GM20431 (cell line): ENCODE measurements around the gene CDC14B.
"Not testable (repeated sequence)": the region's sequence is repeated elsewhere in the genome, so short reads cannot be mapped to it uniquely, and the experiment has no call there.

ENCODE experiments used
- in situ Hi-C: fragments of 300-500 bp; cut with MseI, MboI; formaldehyde crosslinking; loops from one replicate; pipeline ENCODE4 v1.15.0; 2020; ENCODE audit warnings: low sequenced_read_pairs; ENCODE audit not compliant: unreplicated experiment

The CDC14B gene

DNA sequence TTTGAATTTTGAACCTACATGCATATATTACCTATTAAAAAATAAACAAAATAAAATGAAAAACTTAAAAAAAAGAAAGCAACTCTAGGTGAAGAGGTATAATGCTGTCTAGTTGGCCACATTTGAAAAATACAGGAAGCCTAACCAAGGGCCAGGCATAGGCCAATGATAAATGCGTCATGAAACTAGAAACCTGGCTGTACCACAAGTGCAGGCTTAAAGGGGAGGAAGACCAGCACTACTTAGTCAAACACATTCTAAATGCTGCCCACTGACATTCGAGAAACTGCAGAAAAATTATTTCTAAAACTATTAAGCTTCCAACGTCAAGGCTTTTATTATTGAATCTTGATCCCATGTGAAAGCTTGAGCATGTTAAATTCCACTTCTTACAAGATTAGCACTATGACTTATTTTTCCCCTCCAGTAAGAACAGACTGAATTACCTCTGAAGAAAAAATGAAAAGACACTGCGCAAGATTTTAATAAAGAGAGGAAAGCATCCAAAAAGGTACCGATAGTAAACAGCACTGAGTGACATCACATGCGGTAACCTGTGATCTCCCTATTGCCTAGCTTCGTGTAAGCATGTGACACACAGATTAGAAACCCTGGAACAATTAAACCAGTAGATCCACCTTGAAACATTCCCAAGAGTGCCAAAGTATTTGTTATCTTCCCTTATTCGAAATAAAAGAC is 16.2 kb downstream of the CDC14B start:
- in situ Hi-C loops, result no loop called here

- in situ Hi-C loops, result no loop called here
Observed at GRCh38 chr9:96599298-96599697, 20.3 kb downstream of the CDC14B start.

DNA sequence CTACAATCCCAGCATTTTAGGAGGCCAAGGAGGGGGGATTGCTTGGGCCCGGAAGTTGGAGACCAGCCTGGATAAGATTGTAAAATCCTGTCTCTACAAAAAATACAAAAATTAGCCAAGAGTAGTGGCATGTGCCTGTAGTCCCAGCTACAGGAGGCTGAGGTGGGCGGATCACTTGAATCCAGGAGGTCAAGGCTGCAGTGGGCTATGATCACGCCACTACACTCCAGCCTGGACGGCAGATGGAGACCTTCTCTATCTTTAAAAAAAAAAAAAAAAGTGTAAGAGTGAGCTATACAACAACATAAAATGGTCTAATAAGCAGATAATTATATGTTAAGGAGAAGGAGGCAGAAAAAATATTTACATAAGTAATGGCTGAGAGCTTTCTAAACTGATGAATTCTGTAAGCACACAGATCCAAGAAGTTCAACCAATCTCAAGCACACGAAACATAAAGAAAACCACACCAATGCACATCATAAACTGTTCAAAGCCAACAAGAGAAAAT is 23.0 kb downstream of the CDC14B start:
- in situ Hi-C loops, result no loop called here

- in situ Hi-C loops, result no loop called here
Observed at GRCh38 chr9:96587338-96588315, 32.0 kb downstream of the CDC14B start.

DNA sequence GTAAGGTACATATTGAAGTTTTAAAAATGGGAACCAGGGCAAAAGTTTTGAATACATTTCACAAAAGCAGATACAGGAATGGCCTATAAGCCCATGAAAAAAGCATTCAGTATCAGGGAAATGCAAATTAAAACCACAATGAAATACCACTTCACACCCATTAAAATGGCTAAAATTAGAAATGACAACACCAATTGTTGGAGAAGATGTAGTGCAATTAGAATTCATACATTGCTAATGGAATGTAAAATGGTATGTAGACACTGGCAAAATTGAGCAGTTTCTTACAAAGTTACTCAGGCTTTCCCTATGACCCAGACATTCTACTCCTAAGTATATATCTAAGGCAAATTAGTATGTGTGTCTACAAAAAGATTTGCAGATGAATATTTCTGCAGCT is 34.2 kb downstream of the CDC14B start:
- in situ Hi-C loops, result no loop called here

DNA sequence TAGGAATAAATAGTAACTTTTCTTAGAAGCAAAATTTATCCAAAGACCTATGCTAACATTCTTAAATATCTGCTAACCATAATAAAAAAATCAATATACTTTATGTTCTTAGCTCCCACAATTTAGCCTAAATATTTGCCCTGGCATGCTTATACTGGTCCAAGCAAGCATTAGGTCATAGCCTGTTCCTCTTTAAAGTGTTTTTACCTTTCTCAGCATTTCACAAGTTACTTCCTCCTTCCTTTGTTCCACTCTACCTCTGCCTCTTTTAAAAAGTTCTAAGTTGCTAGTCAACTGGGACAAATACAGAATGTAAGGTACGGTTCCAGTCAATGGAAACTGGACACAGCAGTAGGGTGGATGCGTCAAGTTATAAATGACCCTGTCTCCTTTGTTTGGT is 37.4 kb downstream of the CDC14B start:
- in situ Hi-C loops, result not testable (repeated sequence)

- in situ Hi-C loops, result no loop called here
Observed at GRCh38 chr9:96581786-96582185, 37.9 kb downstream of the CDC14B start.

DNA sequence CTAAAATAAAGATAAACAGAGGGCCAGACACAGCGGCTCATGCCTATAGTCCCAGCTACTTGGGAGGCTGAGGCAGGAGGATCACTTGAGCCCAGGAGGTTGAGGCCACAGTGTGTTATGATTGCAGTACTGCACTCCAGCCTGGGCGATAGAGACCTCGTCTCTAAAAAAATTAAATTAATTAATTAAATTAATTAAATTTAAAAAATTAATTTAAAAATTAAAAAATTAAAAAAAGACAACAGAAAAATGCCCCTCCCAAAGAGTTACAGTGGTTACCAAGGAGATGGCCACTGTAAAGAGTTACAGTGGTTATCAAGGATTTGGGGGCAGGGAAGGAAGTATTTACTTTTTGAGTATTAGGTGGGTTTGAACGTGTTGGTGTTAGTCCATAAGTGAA is 38.3 kb downstream of the CDC14B start:
- in situ Hi-C loops, result no loop called here

- in situ Hi-C loops, result no loop called here
Observed at GRCh38 chr9:96574931-96575351, 44.7 kb downstream of the CDC14B start.

GRCh38 chr9:96574455-96574854 is 45.2 kb downstream of the CDC14B start:
- in situ Hi-C loops, result no loop called here

DNA sequence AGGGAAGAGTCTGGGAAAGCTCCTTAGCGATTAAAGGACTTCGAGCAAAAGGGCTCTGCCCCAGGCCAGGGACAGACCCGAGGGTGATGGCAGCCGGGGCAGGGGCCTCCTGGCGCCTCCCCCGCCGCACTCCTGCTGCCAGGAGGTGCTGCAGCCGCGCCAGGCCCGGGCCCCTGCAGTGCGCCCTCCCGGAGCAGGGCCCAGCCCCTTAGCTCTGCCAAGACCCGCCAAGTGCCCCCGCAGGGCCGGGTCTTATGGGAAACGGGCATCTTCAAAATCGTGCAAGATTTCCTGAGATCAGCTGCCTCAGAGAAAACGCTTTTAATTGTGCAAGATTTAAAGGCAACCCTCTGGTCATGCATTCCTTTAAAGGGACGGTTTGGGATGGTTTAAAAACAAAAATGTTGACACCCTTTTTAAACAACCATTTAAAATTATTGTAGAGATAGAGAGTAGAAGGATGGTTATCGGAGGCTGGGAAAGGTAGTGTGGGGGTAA is 52.4 kb downstream of the CDC14B start:
- in situ Hi-C loops, result no loop called here

DNA sequence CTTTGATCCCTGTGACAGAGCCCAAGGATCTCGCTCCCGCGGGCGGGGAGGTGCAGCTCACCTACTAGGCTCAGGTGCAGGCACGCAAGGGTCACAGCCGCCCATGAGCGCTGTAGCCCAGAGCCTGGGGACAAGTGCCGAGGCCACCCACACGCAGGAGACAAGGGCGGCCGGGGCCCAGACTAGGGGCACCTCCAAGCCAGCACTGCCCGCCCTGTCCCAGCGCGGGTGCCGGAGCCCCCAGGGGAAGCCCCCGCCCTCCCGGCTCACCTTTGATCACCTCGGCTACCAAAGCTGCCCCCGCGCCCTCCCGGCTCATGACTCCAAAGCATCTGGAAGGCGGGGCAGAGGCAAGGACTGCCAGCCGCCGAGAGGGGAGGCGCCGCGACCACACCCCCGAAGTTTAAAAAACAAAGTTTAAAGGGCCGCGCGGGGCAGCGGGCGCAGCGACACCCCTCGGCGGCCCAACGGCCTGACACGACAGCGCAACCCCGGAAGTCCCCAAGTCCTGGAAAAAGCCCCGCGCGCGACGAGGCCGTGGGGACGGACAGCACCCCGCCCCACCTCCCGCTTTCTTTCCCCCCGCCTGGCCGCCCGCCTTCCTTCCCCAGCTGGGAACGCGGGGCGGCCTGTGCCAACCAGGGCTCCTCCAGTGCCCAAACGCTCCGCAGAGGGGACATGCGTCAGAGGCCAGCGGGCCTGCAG is 53.0 kb downstream of the CDC14B start:
- in situ Hi-C loops, result no loop called here

DNA sequence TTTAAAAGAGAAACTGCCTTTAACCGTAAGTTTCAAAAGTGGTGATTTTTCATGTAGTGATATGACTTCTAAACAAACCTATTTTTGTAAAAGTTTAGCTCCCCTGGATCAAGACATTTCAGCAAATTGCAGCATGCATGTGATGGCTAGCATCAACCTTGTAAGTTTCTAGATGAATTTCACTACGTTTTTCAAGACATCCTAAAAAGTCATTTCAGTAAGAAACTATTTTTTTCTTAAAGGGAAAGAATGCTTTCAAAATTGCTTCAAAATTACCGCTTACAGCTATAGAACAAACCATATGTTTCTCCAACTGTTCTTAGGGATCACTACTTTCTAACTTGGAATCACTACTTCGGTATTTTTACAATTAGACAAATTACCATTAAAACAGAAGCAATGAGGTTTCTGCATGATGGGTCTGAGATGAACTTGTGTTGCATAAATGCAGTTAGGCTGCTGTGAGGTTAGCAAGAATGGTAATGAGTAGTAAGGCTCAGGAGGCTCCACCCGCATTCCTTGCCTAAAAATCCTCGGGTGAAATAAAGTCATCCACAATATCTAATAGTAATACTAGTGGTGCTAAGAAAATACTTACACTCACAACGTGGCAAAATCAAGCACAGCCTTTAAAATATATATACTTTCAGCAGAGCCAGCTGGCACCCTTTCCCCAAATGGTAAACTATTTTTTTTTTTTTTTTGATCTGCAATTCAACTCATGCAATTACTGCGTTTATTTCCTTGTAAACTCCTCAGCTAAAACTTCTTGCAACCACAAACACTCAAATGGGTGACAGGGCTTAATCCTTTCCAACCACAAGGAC is 53.8 kb downstream of the CDC14B start:
- in situ Hi-C loops, result no loop called here

GRCh38 chr9:96564217-96564616 is 55.4 kb downstream of the CDC14B start:
- in situ Hi-C loops, result no loop called here

- in situ Hi-C loops, result no loop called here
Observed at GRCh38 chr9:96559339-96559943, 60.2 kb downstream of the CDC14B start.

- in situ Hi-C loops, result no loop called here
Observed at GRCh38 chr9:96557921-96558320, 61.7 kb downstream of the CDC14B start.

- in situ Hi-C loops, result no loop called here
Observed at GRCh38 chr9:96556701-96557461, 62.8 kb downstream of the CDC14B start.
